NCI-H1694 treated with DMSO at 0.1 percent for 48 hours (cell line): ENCODE results near the gene LRRC9.
A peak's percentile ranks its signal among the peaks of the same experiment; 100 is the strongest.
"Not testable (repeated sequence)": the region's sequence is repeated elsewhere in the genome, so short reads cannot be mapped to it uniquely, and the experiment has no call there.

Source experiments
- DNase-seq: peaks from one replicate; lab custom pipeline; 2025; lab: John Stamatoyannopoulos, UW

The LRRC9 gene

GRCh38 chr14:59919570-59920377 is at the start of gene LRRC9:
LRRC9 (plus strand) TSS chr14:59920144.
- peak; percentile 76 for DNase-seq

- peak; percentile 74 for DNase-seq
Measured at GRCh38 chr14:59870277-59871165, 49.4 kb upstream of the LRRC9 start, which contains the start of gene RTN1. RTN1 (minus strand) TSS chr14:59870776; CDS start chr14:59870630, 146 bp downstream.

- no peak for DNase-seq
Measured at GRCh38 chr14:59871166-59871495, 48.8 kb upstream of the LRRC9 start.

- peak; percentile 28 for DNase-seq
Measured at GRCh38 chr14:59882957-59883356, 37.0 kb upstream of the LRRC9 start.

GRCh38 chr14:59890676-59891075 is 29.3 kb upstream of the LRRC9 start:
- no peak for DNase-seq

- no peak for DNase-seq
Measured at GRCh38 chr14:59895721-59896120, 24.2 kb upstream of the LRRC9 start.

GRCh38 chr14:59897757-59898383 is 22.1 kb upstream of the LRRC9 start:
- DNase-seq = peak; percentile 15

- no peak for DNase-seq
Measured at GRCh38 chr14:59900556-59900955, 19.4 kb upstream of the LRRC9 start.

GRCh38 chr14:59904184-59904583 is 15.8 kb upstream of the LRRC9 start:
- no peak for DNase-seq

- DNase-seq = no peak
Measured at GRCh38 chr14:59905188-59905587, 14.8 kb upstream of the LRRC9 start.

- no peak for DNase-seq
Measured at GRCh38 chr14:59912443-59912842, 7.5 kb upstream of the LRRC9 start.

- DNase-seq = no peak
Measured at GRCh38 chr14:59913187-59913586, 6.8 kb upstream of the LRRC9 start.

GRCh38 chr14:59918824-59919569 is 947 bp upstream of the LRRC9 start:
- peak; percentile 79 for DNase-seq

GRCh38 chr14:59920378-59920683 is 387 bp downstream of the LRRC9 start:
- no peak for DNase-seq

- no peak for DNase-seq
Measured at GRCh38 chr14:59925797-59926196, 5.9 kb downstream of the LRRC9 start.

GRCh38 chr14:59926534-59926933 is 6.6 kb downstream of the LRRC9 start:
- DNase-seq = no peak

- DNase-seq = no peak
Measured at GRCh38 chr14:59931237-59931636, 11.3 kb downstream of the LRRC9 start.

- no peak for DNase-seq
Measured at GRCh38 chr14:59936145-59936544, 16.2 kb downstream of the LRRC9 start.

GRCh38 chr14:59939828-59940227 is 19.9 kb downstream of the LRRC9 start:
- no peak for DNase-seq

GRCh38 chr14:59942296-59942862 is 22.4 kb downstream of the LRRC9 start:
- not testable (repeated sequence) for DNase-seq

- no peak for DNase-seq
Measured at GRCh38 chr14:59944909-59945308, 25.0 kb downstream of the LRRC9 start.

- not testable (repeated sequence) for DNase-seq
Measured at GRCh38 chr14:59952141-59952540, 32.2 kb downstream of the LRRC9 start.
